HG03139 (cell line): Measurements from ENCODE around the gene SNTG2.
"Not testable (repeated sequence)": the region's sequence is repeated elsewhere in the genome, so short reads cannot be mapped to it uniquely, and the experiment has no call there.

ENCODE experiments used
- ATAC-seq: cut with Tn5 transposase; IDR thresholded peaks from one replicate; pipeline ENCODE4 v1.9.1; 2021; ENCODE audit not compliant: unreplicated experiment

Gene SNTG2

DNA sequence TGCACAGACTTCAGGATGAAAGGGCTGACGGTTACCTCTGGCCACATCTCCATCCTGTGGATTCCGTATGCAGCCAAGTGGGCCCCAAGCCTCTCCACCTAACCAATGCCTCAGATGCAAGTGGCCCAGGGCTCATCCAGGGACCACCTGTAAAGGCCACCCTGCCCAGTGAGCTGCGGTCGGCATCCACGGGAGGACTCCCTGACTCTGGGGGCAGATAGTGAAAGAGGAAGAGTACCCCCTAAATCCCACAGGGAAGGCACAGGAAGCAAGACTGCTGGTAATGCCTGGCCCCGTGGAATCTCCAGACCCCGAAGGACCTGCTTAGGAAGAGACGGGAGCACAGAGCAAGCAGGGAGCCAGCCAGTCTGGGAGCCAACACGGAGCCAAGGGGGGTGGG, 451.4 kb downstream of the SNTG2 start:
- ATAC-seq, result no peak

DNA sequence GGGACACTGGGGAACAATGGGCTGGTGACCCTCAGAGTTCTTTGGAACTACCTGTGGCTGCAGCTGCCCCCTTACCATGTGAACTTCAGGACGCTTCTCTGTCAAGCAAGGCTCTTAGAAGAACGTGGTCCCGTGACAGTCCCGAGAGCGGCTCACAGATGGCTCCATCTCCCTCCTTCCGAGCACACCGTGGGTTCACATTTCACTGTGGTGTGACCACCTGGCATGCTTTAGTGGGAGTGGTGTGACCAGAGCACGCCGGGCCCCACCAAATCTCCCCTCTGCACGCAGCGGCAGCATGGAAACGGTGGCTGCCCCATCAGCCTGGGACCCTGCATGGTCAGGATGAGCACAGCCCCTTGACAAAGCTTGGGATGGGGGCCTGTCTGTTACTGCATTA, 452.9 kb downstream of the SNTG2 start:
- ATAC-seq, result no peak

DNA sequence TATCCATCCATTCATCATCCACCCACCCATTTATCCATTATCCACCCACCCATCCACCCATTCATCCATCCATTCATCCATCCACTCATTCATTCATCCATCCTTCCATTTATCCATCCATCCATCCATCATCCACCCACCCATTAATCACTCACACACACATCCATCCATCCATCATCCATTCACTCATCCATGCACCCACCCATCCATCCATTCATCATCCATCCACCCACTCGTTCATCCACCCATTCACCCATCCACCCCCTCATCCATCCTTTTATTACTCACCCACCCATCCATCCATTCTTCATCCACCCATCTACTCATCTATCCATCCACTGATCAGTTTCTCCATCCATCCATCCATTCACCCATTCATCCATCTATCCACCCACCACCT, 454.5 kb downstream of the SNTG2 start:
- ATAC-seq, result no peak

DNA sequence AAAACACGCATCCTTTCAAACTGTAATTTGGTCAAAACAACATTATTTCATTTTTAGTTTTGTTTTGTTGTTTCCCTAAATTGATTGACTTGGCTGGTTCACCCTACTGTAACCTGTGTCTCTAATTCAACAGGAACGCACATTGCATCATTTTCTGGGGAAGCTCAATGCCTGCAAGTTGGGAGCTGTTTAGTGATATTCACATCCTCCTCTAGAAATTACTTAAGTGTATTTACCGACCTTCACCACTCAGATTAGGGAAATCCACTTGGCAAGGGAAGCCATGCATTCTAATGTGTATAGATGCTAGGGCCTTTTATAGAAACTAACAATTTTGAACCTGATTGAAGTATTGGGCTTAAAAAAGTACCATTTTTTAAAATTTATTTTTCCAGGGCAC, 455.3 kb downstream of the SNTG2 start:
- ATAC-seq, result no peak

DNA sequence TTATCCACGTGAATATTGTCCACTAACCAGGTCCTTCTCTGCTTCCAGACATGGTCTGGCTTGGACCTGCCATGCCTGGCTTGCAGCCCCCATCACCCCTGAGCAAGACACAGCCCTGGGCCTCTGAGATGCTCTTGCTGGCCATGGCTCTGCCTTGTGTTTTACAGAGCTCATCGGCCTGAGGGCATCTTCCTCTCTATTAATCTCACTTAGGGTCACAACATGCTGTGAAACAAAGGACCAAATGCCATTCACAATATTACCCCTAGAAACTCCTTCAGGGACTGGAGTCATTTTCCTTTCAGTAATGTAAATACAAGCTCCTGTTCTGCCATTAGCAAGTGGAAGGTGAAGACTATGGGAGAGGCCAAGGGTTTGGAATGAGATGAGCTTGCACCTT, 455.8 kb downstream of the SNTG2 start:
- no peak for ATAC-seq

DNA sequence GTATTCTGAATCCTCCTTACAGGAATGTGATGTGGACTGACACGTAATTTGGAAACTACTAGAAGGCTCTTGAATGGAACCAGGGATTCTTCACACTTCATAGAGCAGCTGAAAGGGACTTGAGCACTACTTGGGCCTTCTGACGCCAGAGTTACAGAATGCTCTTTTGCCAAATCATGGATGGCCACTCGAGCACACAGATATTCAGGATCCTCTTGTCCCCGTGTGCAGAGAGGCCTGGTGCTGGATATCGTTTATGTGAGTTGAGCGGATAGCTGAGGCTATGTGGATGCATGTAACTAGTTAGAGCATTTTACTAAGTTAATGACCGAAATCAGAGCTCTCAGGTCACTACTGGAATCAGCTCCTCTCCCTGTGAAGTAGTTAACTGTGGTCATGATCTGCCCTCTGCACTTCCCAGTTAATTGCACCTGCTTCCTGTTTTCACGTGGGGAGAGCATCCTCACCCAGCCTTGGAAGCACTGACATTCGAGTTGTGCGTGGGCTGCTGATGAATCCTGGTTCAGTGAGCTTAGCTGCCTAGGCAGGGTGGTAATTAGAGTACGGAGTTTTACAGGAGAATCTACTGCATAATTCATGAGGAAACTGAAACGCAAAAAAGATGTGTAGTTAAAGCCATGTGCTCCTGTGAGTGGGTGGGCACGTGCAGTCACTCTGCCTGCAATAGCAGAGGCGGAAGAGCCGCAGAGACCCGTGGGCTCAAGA, 457.5 kb downstream of the SNTG2 start:
- no peak for ATAC-seq

DNA sequence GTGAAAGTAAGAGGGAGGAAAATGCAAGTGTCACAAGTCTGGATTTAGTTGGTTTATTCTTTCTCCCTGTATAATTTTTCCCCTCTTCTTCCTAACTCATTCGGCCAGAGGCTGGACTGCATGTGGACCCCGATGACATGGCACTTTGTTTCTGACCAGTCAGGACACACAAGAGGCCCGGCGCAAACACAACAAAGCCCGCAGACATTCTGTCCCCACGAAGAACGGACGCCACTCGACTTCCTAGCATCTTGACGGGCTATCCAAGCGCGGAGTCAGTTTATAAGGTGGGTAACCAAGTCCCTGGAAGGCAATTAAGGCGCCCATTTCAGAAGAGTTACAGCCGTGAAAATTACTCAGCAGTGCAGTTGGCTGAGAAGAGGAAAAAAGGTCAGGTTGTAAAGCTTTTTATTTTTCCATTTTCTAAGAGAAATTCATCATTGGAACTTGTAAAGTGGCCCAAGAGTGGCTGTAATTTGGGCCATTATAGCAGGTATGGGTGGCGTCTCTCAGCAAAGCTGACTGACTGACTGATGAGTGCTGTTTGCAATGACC, 462.6 kb downstream of the SNTG2 start, which contains the start of gene TPO:
TSS of gene TPO (plus strand) at position 308 of the 555 bp plus-strand sequence. CDS start 946 bp downstream, outside the sequence.
- no peak for ATAC-seq

DNA sequence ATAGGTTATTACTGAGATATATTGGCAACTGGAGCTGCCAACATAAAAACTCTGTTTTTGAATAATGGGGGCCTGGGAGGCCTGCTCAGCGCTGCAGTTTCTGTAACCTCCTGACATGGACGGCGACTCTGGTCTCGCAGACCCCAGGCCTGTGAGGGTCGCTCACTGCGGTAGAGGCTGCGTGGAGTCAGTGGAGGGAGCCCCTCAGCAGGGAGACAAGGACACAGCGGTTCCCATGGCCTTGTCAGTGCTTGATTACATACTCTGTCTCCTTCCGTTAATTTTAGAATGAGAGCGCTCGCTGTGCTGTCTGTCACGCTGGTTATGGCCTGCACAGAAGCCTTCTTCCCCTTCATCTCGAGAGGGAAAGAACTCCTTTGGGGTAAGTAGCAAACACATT, 463.5 kb downstream of the SNTG2 start:
- no peak for ATAC-seq

DNA sequence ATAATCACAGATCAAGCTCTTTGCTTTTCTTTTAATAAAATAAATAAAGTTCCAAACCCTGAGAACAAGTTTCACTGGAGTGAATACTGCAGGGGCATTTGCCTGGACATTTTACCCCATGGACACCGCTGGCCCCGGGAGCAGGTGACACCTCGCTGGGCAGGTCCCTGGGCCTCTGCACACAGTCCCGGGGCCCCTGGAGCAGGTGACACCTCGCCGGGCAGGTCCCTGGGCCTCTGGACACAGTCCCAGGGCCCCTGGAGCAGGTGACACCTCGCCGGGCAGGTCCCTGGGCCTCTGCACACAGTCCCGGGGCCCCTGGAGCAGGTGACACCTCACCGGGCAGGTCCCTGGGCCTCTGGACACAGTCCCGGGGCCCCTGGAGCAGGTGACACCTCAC, 464.3 kb downstream of the SNTG2 start:
- not testable (repeated sequence) for ATAC-seq

DNA sequence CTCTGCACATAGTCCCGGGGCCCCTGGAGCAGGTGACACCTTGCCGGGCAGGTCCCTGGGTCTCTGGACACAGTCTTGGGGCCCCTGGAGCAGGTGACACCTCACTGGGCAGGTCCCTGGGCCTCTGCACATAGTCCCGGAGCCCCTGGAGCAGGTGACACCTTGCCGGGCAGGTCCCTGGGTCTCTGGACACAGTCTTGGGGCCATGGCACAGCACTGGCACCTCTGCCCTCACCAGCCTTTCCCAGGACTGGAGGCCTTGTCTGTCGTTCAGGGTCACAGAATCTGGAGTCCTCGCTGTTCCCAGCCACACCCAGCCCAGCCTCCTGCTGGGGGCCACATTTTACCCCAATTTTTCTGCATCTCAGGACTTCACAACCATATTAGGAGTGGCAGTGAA, 464.9 kb downstream of the SNTG2 start:
- ATAC-seq, result no peak
